Stimulated activated CD8-positive, alpha-beta memory T cell treated with anti-CD3 and anti-CD28 coated beads, Interleukin-4, amount 100 ng/mL, for 4 hours (primary cell): ENCODE results near the gene ATP8A2.

Experiments
- DNase-seq, 2 donors: peaks; one replicate each; pipeline ENCODE4 v3.0.0-alpha.2; 2020; ENCODE audit warnings: low read depth in 2 of 2, low spot score in 1 of 2

ATP8A2 gene

GRCh38 chr13:25608181-25608580 lies 236.4 kb downstream of the ATP8A2 start:
- no peak for DNase-seq

GRCh38 chr13:25616674-25617073 lies 244.9 kb downstream of the ATP8A2 start:
- DNase-seq: no peak

GRCh38 chr13:25619897-25620296 lies 248.1 kb downstream of the ATP8A2 start:
- no peak for DNase-seq

- no peak for DNase-seq
These were observed 253.6 kb downstream of the ATP8A2 start for GRCh38 chr13:25625414-25625813.

GRCh38 chr13:25630329-25630900 lies 258.6 kb downstream of the ATP8A2 start:
- DNase-seq: no peak

GRCh38 chr13:25632166-25632888 lies 260.6 kb downstream of the ATP8A2 start:
- no peak for DNase-seq

GRCh38 chr13:25633093-25633492 lies 261.3 kb downstream of the ATP8A2 start:
- DNase-seq: no peak

- DNase-seq: no peak
These were observed 273.9 kb downstream of the ATP8A2 start for GRCh38 chr13:25645681-25646080.

GRCh38 chr13:25649001-25649633 lies 277.3 kb downstream of the ATP8A2 start:
- no peak for DNase-seq

- DNase-seq: no peak
These were observed 281.0 kb downstream of the ATP8A2 start for GRCh38 chr13:25652764-25653163.

GRCh38 chr13:25654322-25654721 lies 282.5 kb downstream of the ATP8A2 start:
- no peak for DNase-seq

GRCh38 chr13:25657157-25657556 lies 285.4 kb downstream of the ATP8A2 start:
- no peak for DNase-seq

- DNase-seq: no peak
These were observed 287.5 kb downstream of the ATP8A2 start for GRCh38 chr13:25659091-25659795.

- DNase-seq: no peak
These were observed 289.2 kb downstream of the ATP8A2 start for GRCh38 chr13:25660996-25661395.

- DNase-seq: no peak
These were observed 290.7 kb downstream of the ATP8A2 start for GRCh38 chr13:25662516-25662915.

GRCh38 chr13:25668345-25668744 lies 296.6 kb downstream of the ATP8A2 start:
- no peak for DNase-seq

GRCh38 chr13:25673711-25674110 lies 301.9 kb downstream of the ATP8A2 start:
- no peak for DNase-seq

- DNase-seq: no peak
These were observed 302.6 kb downstream of the ATP8A2 start for GRCh38 chr13:25674371-25674770.

- no peak for DNase-seq
These were observed 303.3 kb downstream of the ATP8A2 start for GRCh38 chr13:25675060-25675459.

- DNase-seq: no peak
These were observed 306.2 kb downstream of the ATP8A2 start for GRCh38 chr13:25677956-25678355.

- DNase-seq: no peak
These were observed 306.6 kb downstream of the ATP8A2 start for GRCh38 chr13:25678398-25678797.

GRCh38 chr13:25679159-25679558 lies 307.4 kb downstream of the ATP8A2 start:
- no peak for DNase-seq
